MCF 10A (cell line): ENCODE measurements around the gene MRPS34. TPM values are rescaled to one million over a fixed set of nuclear protein-coding genes. Genes with fewer than 3 reads are reported as not detected.

Experiments used
- BruUV-seq: library from RNA; stranded (reverse); fragments of 400-500 nt; replicated peaks from 2 replicates; lab custom pipeline; 2021; lab: Mats Ljungman, UMichigan
- CTCF ChIA-PET: fragments of 300-600 bp; sonication (Branson Sonifier 250); formaldehyde crosslinking; extraction: SDS; loops from one replicate; lab custom pipeline; 2021; ENCODE audit warnings: antibody characterized with exemption, inconsistent platforms; lab: Yijun Ruan, JAX
- POLR2A ChIA-PET: fragments of 300-600, 350-650 bp; sonication (Branson Sonifier 250); formaldehyde crosslinking; extraction: SDS; loops from one replicate; lab custom pipeline; 2020; ENCODE audit warnings: antibody characterized with exemption, inconsistent platforms; lab: Yijun Ruan, JAX
- DNase-seq: peaks from one replicate; pipeline ENCODE4 v3.0.0-alpha.2; 2018; ENCODE audit not compliant: unreplicated experiment
- H3K27ac Mint-ChIP-seq: one replicate; pipeline ENCODE4 v1.8.0; 2022; ENCODE audit warnings: mild to moderate bottlenecking, low read depth, mixed read lengths; ENCODE audit not compliant: unreplicated experiment
- H3K27me3 Mint-ChIP-seq: one replicate; pipeline ENCODE4 v1.8.0; 2022; ENCODE audit warnings: mixed read lengths; ENCODE audit not compliant: insufficient read depth, unreplicated experiment
- H3K36me3 Mint-ChIP-seq: one replicate; pipeline ENCODE4 v1.8.0; 2022; ENCODE audit warnings: mild to moderate bottlenecking, moderate library complexity, mixed read lengths; ENCODE audit not compliant: insufficient read depth, unreplicated experiment
- H3K4me1 Mint-ChIP-seq: one replicate; pipeline ENCODE4 v1.8.0; 2022; ENCODE audit warnings: mixed read lengths; ENCODE audit not compliant: insufficient read depth, unreplicated experiment
- H3K4me3 Mint-ChIP-seq: one replicate; pipeline ENCODE4 v1.8.0; 2022; ENCODE audit warnings: mild to moderate bottlenecking, moderate library complexity, mixed read lengths; ENCODE audit not compliant: unreplicated experiment
- H3K9me3 Mint-ChIP-seq: one replicate; pipeline ENCODE4 v1.8.0; 2022; ENCODE audit warnings: mixed read lengths; ENCODE audit not compliant: unreplicated experiment
- intact Hi-C: fragments of 100-400 bp; cut with micrococcal nuclease; formaldehyde crosslinking; loops from 2 replicates; pipeline ENCODE4 v1.14.1; 2022
- total RNA-seq: library from RNA; stranded (reverse); gene quantifications from 2 replicates; pipeline ENCODE4 v1.2.3, GENCODE V29; 2022
- TF ChIP-seq, protein P1 (sequence below): fragments of 200-600 bp; IDR thresholded peaks from one replicate; pipeline ENCODE4 v1.8.0; 2022; ENCODE audit warnings: antibody characterized with exemption, mild to moderate bottlenecking; ENCODE audit not compliant: unreplicated experiment

Gene MRPS34
- total RNA-seq, 1 experiment from 2014 or later: 102 TPM

DNA sequence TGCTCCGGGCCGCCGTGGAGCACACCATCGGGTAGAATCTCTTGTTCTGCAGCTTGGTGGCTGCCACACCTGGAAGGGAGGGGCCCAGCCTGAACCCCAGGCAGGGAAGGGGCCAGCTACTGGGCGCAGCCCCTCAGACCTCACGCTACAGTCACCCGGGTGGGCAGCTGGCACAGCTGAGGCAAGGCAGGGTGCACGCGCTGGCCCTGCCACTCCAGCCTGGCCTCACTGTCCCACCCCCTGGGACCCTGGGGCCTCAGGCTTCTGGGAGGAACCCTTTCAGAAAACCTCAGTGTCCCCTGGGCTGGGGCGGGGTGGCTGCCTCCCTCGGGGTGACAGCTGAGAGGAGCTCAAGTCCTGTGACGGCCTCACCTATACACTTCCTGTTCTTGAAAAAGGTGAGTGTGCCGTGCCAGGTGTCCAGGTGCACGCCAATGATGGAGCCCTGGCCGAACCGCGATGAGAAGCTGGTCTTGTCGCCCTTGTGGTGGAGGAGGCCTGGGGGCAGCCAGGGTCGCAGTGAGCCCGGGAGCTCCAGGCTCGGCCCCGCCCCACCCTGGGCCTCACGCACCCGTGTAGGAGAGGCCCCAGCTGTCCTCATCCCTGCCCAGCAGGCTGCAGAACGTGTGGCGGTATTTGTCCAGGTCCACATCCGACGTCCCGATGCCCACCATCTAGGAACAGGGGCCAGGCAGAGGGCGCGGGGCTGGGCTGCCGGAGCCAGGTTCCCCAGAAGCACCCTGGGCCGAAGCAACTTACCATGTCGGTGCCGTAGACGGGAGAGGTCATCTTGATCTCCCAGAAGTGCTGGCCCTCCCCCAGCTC, 4.7 kb upstream of the MRPS34 start:
- ChIA-PET POLR2A (interaction anchor here (0.6 kb wide), 1 partner anchor 99 kb away, joined by 3 read pairs; the partner anchor contains the start of gene JPT2), CTCF (interaction anchor here (0.7 kb wide), 1 partner anchor 29 kb away, joined by 3 read pairs; no protein-coding TSS in a partner anchor)
- DNase-seq: no peak
- Mint-ChIP-seq H3K36me3 (peaks cover 53% of the 10 kb centered on the region), H3K4me3 (no peak overlapping the region), H3K27me3 (no peaks in the 10 kb centered on the region), H3K27ac (no peak overlapping the region), H3K4me1 (peaks cover 4% of the 10 kb centered on the region), H3K9me3 (no peaks in the 10 kb centered on the region)
- TF ChIP-seq, protein P1, sequence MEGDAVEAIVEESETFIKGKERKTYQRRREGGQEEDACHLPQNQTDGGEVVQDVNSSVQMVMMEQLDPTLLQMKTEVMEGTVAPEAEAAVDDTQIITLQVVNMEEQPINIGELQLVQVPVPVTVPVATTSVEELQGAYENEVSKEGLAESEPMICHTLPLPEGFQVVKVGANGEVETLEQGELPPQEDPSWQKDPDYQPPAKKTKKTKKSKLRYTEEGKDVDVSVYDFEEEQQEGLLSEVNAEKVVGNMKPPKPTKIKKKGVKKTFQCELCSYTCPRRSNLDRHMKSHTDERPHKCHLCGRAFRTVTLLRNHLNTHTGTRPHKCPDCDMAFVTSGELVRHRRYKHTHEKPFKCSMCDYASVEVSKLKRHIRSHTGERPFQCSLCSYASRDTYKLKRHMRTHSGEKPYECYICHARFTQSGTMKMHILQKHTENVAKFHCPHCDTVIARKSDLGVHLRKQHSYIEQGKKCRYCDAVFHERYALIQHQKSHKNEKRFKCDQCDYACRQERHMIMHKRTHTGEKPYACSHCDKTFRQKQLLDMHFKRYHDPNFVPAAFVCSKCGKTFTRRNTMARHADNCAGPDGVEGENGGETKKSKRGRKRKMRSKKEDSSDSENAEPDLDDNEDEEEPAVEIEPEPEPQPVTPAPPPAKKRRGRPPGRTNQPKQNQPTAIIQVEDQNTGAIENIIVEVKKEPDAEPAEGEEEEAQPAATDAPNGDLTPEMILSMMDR: no peak
- intact Hi-C loops: no loop called here
- no TSS peak for BruUV-seq

DNA sequence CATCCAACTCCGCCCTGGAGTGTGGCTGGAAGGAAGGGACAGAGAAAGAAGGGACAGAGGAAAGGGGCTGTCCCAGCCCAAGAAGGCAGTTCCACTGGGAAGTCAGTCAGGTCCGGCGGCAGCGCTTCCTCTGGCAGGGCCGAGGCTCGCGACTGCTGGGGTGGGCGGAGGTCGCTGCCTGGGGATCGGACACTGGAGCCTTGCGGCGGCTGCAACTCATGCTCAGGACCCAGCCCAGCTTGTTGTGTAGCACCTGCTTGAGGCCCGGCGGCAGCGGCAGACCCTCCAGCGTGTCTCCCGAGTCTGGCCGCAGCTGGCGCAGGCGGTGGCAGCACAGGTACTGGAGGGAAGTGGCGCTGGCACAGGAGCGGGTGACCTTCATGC, 4.0 kb upstream of the MRPS34 start:
- no peaks in the 10 kb centered on the region for H3K9me3 Mint-ChIP-seq
- ChIA-PET POLR2A (no interaction called here), CTCF (no interaction called here)
- no peak overlapping the region for H3K4me3 Mint-ChIP-seq
- H3K27me3 Mint-ChIP-seq: no peaks in the 10 kb centered on the region
- intact Hi-C loops: no loop called here
- H3K27ac Mint-ChIP-seq: no peak overlapping the region
- BruUV-seq: no TSS peak
- peaks cover 4% of the 10 kb centered on the region for H3K4me1 Mint-ChIP-seq
- no peak for DNase-seq
- peaks cover 54% of the 10 kb centered on the region for H3K36me3 Mint-ChIP-seq
- TF ChIP-seq, protein P1: no peak

DNA sequence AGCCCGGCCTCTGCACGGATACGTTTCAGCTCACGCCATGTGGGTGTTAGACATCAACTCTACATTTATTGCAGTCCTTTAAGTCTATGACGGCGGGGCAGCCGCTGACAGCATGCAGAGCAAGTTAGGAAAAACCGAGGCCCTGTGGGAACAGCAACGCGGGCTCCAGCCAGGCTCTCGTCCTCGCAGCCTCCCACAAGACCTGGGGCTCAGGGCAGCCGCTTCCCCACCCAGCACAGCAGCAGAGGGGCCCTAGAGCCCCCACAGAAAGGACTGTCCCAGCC, 3.7 kb upstream of the MRPS34 start:
- H3K4me1 Mint-ChIP-seq: peaks cover 4% of the 10 kb centered on the region
- H3K36me3 Mint-ChIP-seq: peaks cover 57% of the 10 kb centered on the region
- intact Hi-C loops: no loop called here
- no TSS peak for BruUV-seq
- no peak for DNase-seq
- ChIA-PET CTCF (no interaction called here), POLR2A (interaction anchor here (0.8 kb wide), 1 partner anchor 187 kb away, joined by 3 read pairs; no protein-coding TSS in a partner anchor)
- H3K9me3 Mint-ChIP-seq: no peaks in the 10 kb centered on the region
- H3K27me3 Mint-ChIP-seq: no peaks in the 10 kb centered on the region
- no peak overlapping the region for H3K4me3 Mint-ChIP-seq
- TF ChIP-seq, protein P1: no peak
- no peak overlapping the region for H3K27ac Mint-ChIP-seq

DNA sequence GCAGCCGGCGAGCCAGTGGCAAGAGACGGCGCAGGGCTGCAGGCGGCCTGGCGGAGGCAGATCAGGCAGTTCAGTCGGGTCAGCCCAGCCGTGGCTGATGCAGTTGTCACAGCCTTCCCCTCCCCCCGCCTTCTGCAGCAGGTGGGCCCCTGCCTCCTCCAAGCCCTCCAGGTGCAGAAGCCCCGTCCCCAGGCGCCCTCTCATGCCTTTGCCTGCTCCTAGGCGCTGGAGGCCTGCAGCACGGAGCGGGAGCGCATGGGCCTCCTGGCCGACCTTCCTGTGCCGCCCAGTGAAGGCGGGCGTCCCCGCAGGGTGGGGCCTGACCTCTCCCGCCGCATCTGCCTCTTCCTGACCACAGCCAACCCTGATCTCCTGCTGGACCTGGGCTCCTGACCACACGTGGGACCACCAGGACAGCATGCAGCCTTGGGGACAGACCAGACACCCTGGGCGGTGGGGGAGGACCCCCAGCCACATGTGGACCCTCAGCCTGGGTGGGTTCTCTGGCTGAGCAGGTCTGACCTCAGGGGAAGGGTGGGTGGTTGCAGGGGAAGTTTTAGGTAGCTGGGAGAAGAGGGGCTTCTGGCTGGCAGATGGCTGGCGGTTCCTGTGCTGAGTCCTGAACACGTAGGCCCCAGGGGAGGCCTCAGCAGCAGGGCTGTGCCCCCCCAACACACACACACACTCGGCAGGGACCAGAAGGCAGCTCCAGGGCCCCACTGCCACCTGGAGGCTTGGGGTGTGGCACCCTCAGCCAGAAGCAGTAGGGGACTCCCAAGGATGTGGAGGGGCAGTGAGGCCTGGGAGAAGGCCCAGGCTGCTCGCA, 3.1 kb upstream of the MRPS34 start:
- no peak overlapping the region for H3K27ac Mint-ChIP-seq
- peaks cover 54% of the 10 kb centered on the region for H3K36me3 Mint-ChIP-seq
- ChIA-PET POLR2A (interaction anchor here (0.8 to 5.9 kb wide), 2 partner anchors 31 to 188 kb away, joined by 3 to 95 read pairs; no protein-coding TSS in a partner anchor), CTCF (no interaction called here)
- intact Hi-C loops: no loop called here
- H3K27me3 Mint-ChIP-seq: no peaks in the 10 kb centered on the region
- peaks cover under 1% of the 10 kb centered on the region for H3K4me1 Mint-ChIP-seq
- DNase-seq: no peak
- TF ChIP-seq, protein P1: no peak
- no TSS peak for BruUV-seq
- H3K9me3 Mint-ChIP-seq: no peaks in the 10 kb centered on the region
- H3K4me3 Mint-ChIP-seq: no peak overlapping the region
